Parathyroid adenoma (tissue), 2 donors: ENCODE results near the gene PDPK1.

ENCODE experiments used
- H2AFZ ChIP-seq: fragments of 300-600 bp; sonication (generic); one replicate; pipeline ENCODE4 v1.7.0; 2017; ENCODE audit warnings: antibody characterized with exemption, mild to moderate bottlenecking
- H3K27ac ChIP-seq: fragments of 300-600 bp; sonication (generic); one replicate; pipeline ENCODE4 v1.7.0; 2017
- H3K27me3 ChIP-seq: fragments of 300-600 bp; sonication (generic); one replicate; pipeline ENCODE4 v1.7.0; 2017; ENCODE audit warnings: low read length; ENCODE audit not compliant: control insufficient read depth, insufficient read depth
- H3K36me3 ChIP-seq: fragments of 300-600 bp; sonication (generic); one replicate; pipeline ENCODE4 v1.7.0; 2017; ENCODE audit warnings: low read length; ENCODE audit not compliant: control insufficient read depth, insufficient read depth
- H3K4me1 ChIP-seq: fragments of 300-600 bp; sonication (generic); one replicate; pipeline ENCODE4 v1.7.0; 2017; ENCODE audit warnings: control low read depth
- H3K4me2 ChIP-seq: fragments of 300-600 bp; sonication (generic); one replicate; pipeline ENCODE4 v1.7.0; 2017; ENCODE audit warnings: low read length
- H3K4me3 ChIP-seq: fragments of 300-600 bp; sonication (generic); one replicate; pipeline ENCODE4 v1.7.0; 2017; ENCODE audit warnings: low read depth, low read length
- H3K79me2 ChIP-seq: fragments of 300-600 bp; sonication (generic); one replicate; pipeline ENCODE4 v1.7.0; 2017; ENCODE audit warnings: control low read depth
- H3K9ac ChIP-seq: fragments of 300-600 bp; sonication (generic); one replicate; pipeline ENCODE4 v1.7.0; 2017; ENCODE audit warnings: mild to moderate bottlenecking
- H3K9me3 ChIP-seq: fragments of 300-600 bp; sonication (generic); one replicate; pipeline ENCODE4 v1.7.0; 2017; ENCODE audit warnings: low read length; ENCODE audit not compliant: control insufficient read depth
- TF ChIP-seq, protein P1 (sequence below): fragments of 300-600 bp; sonication (generic); IDR thresholded peaks from one replicate; pipeline ENCODE4 v1.7.0; 2017; ENCODE audit warnings: antibody characterized with exemption, mild to moderate bottlenecking
- donor health status: primary hyperparathyroidism.

Gene PDPK1

GRCh38 chr16:2518823-2519710 lies 18.8 kb upstream of the PDPK1 start:
- H2AFZ ChIP-seq = no peak overlapping the region
- no peaks in the 10 kb centered on the region for H3K9me3 ChIP-seq
- TF ChIP-seq, protein P1, sequence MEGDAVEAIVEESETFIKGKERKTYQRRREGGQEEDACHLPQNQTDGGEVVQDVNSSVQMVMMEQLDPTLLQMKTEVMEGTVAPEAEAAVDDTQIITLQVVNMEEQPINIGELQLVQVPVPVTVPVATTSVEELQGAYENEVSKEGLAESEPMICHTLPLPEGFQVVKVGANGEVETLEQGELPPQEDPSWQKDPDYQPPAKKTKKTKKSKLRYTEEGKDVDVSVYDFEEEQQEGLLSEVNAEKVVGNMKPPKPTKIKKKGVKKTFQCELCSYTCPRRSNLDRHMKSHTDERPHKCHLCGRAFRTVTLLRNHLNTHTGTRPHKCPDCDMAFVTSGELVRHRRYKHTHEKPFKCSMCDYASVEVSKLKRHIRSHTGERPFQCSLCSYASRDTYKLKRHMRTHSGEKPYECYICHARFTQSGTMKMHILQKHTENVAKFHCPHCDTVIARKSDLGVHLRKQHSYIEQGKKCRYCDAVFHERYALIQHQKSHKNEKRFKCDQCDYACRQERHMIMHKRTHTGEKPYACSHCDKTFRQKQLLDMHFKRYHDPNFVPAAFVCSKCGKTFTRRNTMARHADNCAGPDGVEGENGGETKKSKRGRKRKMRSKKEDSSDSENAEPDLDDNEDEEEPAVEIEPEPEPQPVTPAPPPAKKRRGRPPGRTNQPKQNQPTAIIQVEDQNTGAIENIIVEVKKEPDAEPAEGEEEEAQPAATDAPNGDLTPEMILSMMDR = no peak
- peaks cover 38% of the 10 kb centered on the region for H3K4me1 ChIP-seq
- peaks cover 51% of the 10 kb centered on the region for H3K79me2 ChIP-seq
- no peaks in the 10 kb centered on the region for H3K27me3 ChIP-seq
- peak overlapping the region; percentile 37 for H3K4me3 ChIP-seq
- H3K9ac ChIP-seq = no peak overlapping the region
- peak overlapping the region; percentile 2 for H3K4me2 ChIP-seq
- H3K36me3 ChIP-seq = no peaks in the 10 kb centered on the region
- peak overlapping the region; percentile 47 for H3K27ac ChIP-seq

DNA sequence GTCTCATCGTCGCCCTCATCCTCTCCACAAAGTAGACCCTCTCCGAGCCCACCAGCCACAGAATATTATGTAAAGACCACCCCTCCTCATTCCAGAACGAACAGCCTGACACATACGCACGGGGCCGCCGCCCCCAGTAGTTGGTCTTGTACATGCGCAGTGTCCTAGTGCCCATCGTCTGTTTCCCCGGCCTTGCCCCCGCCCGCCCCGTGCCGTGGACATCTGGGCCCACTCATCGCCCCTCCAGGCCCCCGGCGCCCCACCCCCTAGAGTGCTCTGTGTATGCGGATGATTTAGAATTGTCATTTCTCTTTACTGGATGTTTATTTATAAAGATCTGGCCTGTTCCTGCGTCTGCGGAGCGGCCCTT lies 18.1 kb upstream of the PDPK1 start:
- Histone ChIP-seq H3K9ac (no peak overlapping the region), H3K27me3 (no peaks in the 10 kb centered on the region), H3K79me2 (peaks cover 47% of the 10 kb centered on the region), H2AFZ (no peak overlapping the region), H3K9me3 (no peaks in the 10 kb centered on the region), H3K4me3 (peak overlapping the region; percentile 37), H3K4me2 (peak overlapping the region; percentile 57), H3K27ac (peak overlapping the region; percentile 47), H3K4me1 (peaks cover 38% of the 10 kb centered on the region), H3K36me3 (no peaks in the 10 kb centered on the region)
- TF ChIP-seq, protein P1 = no peak

DNA sequence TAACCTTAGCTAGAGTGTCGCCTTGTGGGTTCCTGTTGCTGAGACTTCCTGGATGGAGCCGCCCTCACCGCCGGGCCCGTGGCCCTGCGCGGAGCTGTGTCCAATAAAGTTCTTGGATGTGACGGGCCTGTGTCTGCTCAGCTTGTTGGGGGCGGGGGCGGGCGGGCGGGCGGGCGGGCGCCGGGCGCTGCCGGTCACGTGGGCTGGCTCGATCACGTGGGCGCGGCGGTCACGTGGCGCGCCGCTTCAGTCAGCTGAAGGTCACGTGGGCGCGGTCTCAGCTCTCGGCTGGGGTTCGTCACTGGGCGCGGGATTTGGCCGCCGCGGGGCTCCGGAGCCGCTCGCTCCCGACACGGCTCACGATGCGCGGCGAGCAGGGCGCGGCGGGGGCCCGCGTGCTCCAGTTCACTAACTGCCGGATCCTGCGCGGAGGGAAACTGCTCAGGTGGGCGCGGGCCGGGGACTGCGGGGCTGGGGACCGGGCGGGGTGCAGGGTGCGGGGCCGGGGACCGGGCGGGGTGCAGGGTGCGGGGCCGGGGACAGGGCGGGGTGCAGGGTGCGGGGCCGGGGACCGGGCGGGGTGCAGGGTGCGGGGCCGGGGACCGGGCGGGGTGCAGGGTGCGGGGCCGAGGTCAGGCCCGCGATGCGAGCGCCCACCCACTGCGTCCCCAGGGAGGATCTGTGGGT lies 17.6 kb upstream of the PDPK1 start, which contains the start of gene AMDHD2:
Gene AMDHD2 (plus strand): TSS at position 275 of the 687 bp plus-strand sequence. CDS start 88 bp downstream, at position 363.
- Histone ChIP-seq H3K27me3 (no peaks in the 10 kb centered on the region), H2AFZ (peak within 1 kb of the TSS; percentile 61), H3K4me3 (peak within 1 kb of the TSS; percentile 50), H3K79me2 (peaks cover 42% of the 10 kb centered on the region), H3K27ac (peak within 1 kb of the TSS; percentile 47), H3K36me3 (no peaks in the 10 kb centered on the region), H3K4me1 (peaks cover 37% of the 10 kb centered on the region), H3K9me3 (no peaks in the 10 kb centered on the region), H3K4me2 (peak within 1 kb of the TSS; percentile 61), H3K9ac (no peak within 1 kb of the TSS)
- TF ChIP-seq, protein P1 = no peak

- Histone ChIP-seq H3K4me2 (peak overlapping the region; percentile 47), H3K27me3 (no peaks in the 10 kb centered on the region), H2AFZ (no peak overlapping the region), H3K4me3 (no peak overlapping the region), H3K9me3 (no peaks in the 10 kb centered on the region), H3K79me2 (peaks cover 37% of the 10 kb centered on the region), H3K9ac (no peak overlapping the region), H3K36me3 (no peaks in the 10 kb centered on the region), H3K4me1 (peaks cover 30% of the 10 kb centered on the region), H3K27ac (no peak overlapping the region)
- TF ChIP-seq, protein P1 = no peak
These were observed 16.9 kb upstream of the PDPK1 start for GRCh38 chr16:2520784-2521531.
